ENCODE measurements around the gene PSMF1. TPM values are rescaled to one million over a fixed set of nuclear protein-coding genes. Genes with fewer than 3 reads are reported as not detected.
A peak's percentile ranks its signal among the peaks of the same experiment; 100 is the strongest.
"Not testable (repeated sequence)": the region's sequence is repeated elsewhere in the genome, so short reads cannot be mapped to it uniquely, and the experiment has no call there.

The PSMF1 gene
- total RNA-seq, 2 donors from 2014 or later = 89.6 to 151 TPM

GRCh38 chr20:1144401-1145172 lies 26.2 kb downstream of the PSMF1 start:
- Mint-ChIP-seq H3K9me3 (no peaks in the 10 kb centered on the region), H3K27ac (peak overlapping the region in 1 of 2 donors; percentile 50), H3K36me3 (peaks cover 7 to 36% of the 10 kb centered on the region in 2 donors)
- DNase-seq (ENCODE audit: low spot score in 2 of 2) (no peak), ATAC-seq (no peak)

GRCh38 chr20:1146957-1147356 lies 28.6 kb downstream of the PSMF1 start:
- H3K36me3 Mint-ChIP-seq = peaks cover 6 to 27% of the 10 kb centered on the region in 2 donors
- H3K9me3 Mint-ChIP-seq = no peaks in the 10 kb centered on the region
- no peak for ATAC-seq
- DNase-seq (ENCODE audit: low spot score in 2 of 2) = no peak
- H3K27ac Mint-ChIP-seq = no peak overlapping the region

GRCh38 chr20:1149812-1150211 lies 31.4 kb downstream of the PSMF1 start:
- H3K9me3 Mint-ChIP-seq; DNase-seq (ENCODE audit: low spot score in 2 of 2); H3K27ac Mint-ChIP-seq: not testable (repeated sequence)
- peaks cover 25 to 43% of the 10 kb centered on the region in 2 donors for H3K36me3 Mint-ChIP-seq
- peak; percentile 9 to 81 for ATAC-seq

- peaks cover 29 to 47% of the 10 kb centered on the region in 2 donors for H3K36me3 Mint-ChIP-seq
- ATAC-seq = peak; percentile 65 to 84
- H3K27ac Mint-ChIP-seq = no peak overlapping the region
- peaks cover 0 to 4% of the 10 kb centered on the region in 2 donors for H3K9me3 Mint-ChIP-seq
- no peak for DNase-seq (ENCODE audit: low spot score in 2 of 2)
Measured at GRCh38 chr20:1150218-1150617, 31.8 kb downstream of the PSMF1 start.

GRCh38 chr20:1150968-1151367 lies 32.6 kb downstream of the PSMF1 start:
- peaks cover 0 to 4% of the 10 kb centered on the region in 2 donors for H3K9me3 Mint-ChIP-seq
- ATAC-seq (no peak), DNase-seq (ENCODE audit: low spot score in 2 of 2) (no peak)
- H3K27ac Mint-ChIP-seq = peak overlapping the region in 1 of 2 donors; percentile 19
- peaks cover 33 to 54% of the 10 kb centered on the region in 2 donors for H3K36me3 Mint-ChIP-seq

GRCh38 chr20:1154226-1154625 lies 35.8 kb downstream of the PSMF1 start:
- Mint-ChIP-seq H3K27ac (no peak overlapping the region), H3K9me3 (peaks cover 0 to 4% of the 10 kb centered on the region in 2 donors), H3K36me3 (peaks cover 33 to 54% of the 10 kb centered on the region in 2 donors)
- DNase-seq (ENCODE audit: low spot score in 2 of 2) (no peak), ATAC-seq (no peak)

- Mint-ChIP-seq H3K36me3 (peaks cover 33 to 54% of the 10 kb centered on the region in 2 donors), H3K9me3 (peaks cover 0 to 4% of the 10 kb centered on the region in 2 donors), H3K27ac (no peak overlapping the region)
- DNase-seq (ENCODE audit: low spot score in 2 of 2) (no peak), ATAC-seq (no peak)
Measured at GRCh38 chr20:1154691-1155090, 36.3 kb downstream of the PSMF1 start.

GRCh38 chr20:1155342-1155741 lies 36.9 kb downstream of the PSMF1 start:
- ATAC-seq = no peak
- Mint-ChIP-seq H3K27ac (no peak overlapping the region), H3K9me3 (peaks cover 0 to 4% of the 10 kb centered on the region in 2 donors), H3K36me3 (peaks cover 33 to 54% of the 10 kb centered on the region in 2 donors)
- no peak for DNase-seq (ENCODE audit: low spot score in 2 of 2)

GRCh38 chr20:1160496-1160895 lies 42.1 kb downstream of the PSMF1 start:
- Mint-ChIP-seq H3K9me3 (no peaks in the 10 kb centered on the region), H3K27ac (no peak overlapping the region), H3K36me3 (peaks cover 12 to 19% of the 10 kb centered on the region in 2 donors)
- no peak for ATAC-seq
- no peak for DNase-seq (ENCODE audit: low spot score in 2 of 2)

- Mint-ChIP-seq H3K27ac (peak overlapping the region in 1 of 2 donors; percentile 47), H3K36me3 (peaks cover 15 to 16% of the 10 kb centered on the region in 2 donors), H3K9me3 (no peaks in the 10 kb centered on the region)
- no peak for ATAC-seq
- DNase-seq (ENCODE audit: low spot score in 2 of 2) = no peak
Measured at GRCh38 chr20:1160991-1161390, 42.6 kb downstream of the PSMF1 start.

GRCh38 chr20:1163105-1163504 lies 44.7 kb downstream of the PSMF1 start:
- DNase-seq (ENCODE audit: low spot score in 2 of 2) = no peak
- Mint-ChIP-seq H3K27ac (peak overlapping the region in 1 of 2 donors; percentile 86), H3K36me3 (peaks cover 12 to 30% of the 10 kb centered on the region in 2 donors), H3K9me3 (no peaks in the 10 kb centered on the region)
- no peak for ATAC-seq

GRCh38 chr20:1163653-1164052 lies 45.3 kb downstream of the PSMF1 start:
- no peak overlapping the region for H3K27ac Mint-ChIP-seq
- no peaks in the 10 kb centered on the region for H3K9me3 Mint-ChIP-seq
- ATAC-seq (no peak), DNase-seq (ENCODE audit: low spot score in 2 of 2) (no peak)
- H3K36me3 Mint-ChIP-seq = peaks cover 12 to 36% of the 10 kb centered on the region in 2 donors

- ATAC-seq (no peak), DNase-seq (ENCODE audit: low spot score in 2 of 2) (no peak)
- H3K36me3 Mint-ChIP-seq = peaks cover 16 to 43% of the 10 kb centered on the region in 2 donors
- peak overlapping the region; percentile 62 to 68 for H3K27ac Mint-ChIP-seq
- no peaks in the 10 kb centered on the region for H3K9me3 Mint-ChIP-seq
Measured at GRCh38 chr20:1164871-1165270, 46.5 kb downstream of the PSMF1 start.

- ATAC-seq (no peak), DNase-seq (ENCODE audit: low spot score in 2 of 2) (no peak)
- Mint-ChIP-seq H3K36me3 (peaks cover 20 to 50% of the 10 kb centered on the region in 2 donors), H3K9me3 (no peaks in the 10 kb centered on the region), H3K27ac (peak overlapping the region in 1 of 2 donors; percentile 68)
Measured at GRCh38 chr20:1165521-1165920, 47.1 kb downstream of the PSMF1 start.

GRCh38 chr20:1165941-1166340 lies 47.5 kb downstream of the PSMF1 start:
- ATAC-seq = no peak
- no peak for DNase-seq (ENCODE audit: low spot score in 2 of 2)
- Mint-ChIP-seq H3K9me3 (no peaks in the 10 kb centered on the region), H3K27ac (peak overlapping the region in 1 of 2 donors; percentile 68), H3K36me3 (peaks cover 20 to 46% of the 10 kb centered on the region in 2 donors)

GRCh38 chr20:1166948-1167720 lies 48.7 kb downstream of the PSMF1 start:
- no peak for DNase-seq (ENCODE audit: low spot score in 2 of 2)
- Mint-ChIP-seq H3K27ac (no peak overlapping the region), H3K9me3 (no peaks in the 10 kb centered on the region), H3K36me3 (peaks cover 20 to 46% of the 10 kb centered on the region in 2 donors)
- ATAC-seq = no peak

- no peak for ATAC-seq
- Mint-ChIP-seq H3K36me3 (peaks cover 20 to 46% of the 10 kb centered on the region in 2 donors), H3K9me3 (no peaks in the 10 kb centered on the region), H3K27ac (no peak overlapping the region)
- no peak for DNase-seq (ENCODE audit: low spot score in 2 of 2)
Measured at GRCh38 chr20:1169224-1169623, 50.8 kb downstream of the PSMF1 start.

Data from activated naive CD4-positive, alpha-beta T cell treated with anti-CD3 and anti-CD28 coated beads, Interleukin-2, amount 50 U/mL, for 72 hours (primary cell).